ENCODE measurements around the gene CD59. TPM values are rescaled to one million over a fixed set of nuclear protein-coding genes. Genes with fewer than 3 reads are reported as not detected.
A peak's percentile ranks its signal among the peaks of the same experiment; 100 is the strongest.

CD59 gene
- total and polyA plus RNA-seq, 10 of the 15 experiments (the other 5 are each of a cell fraction or from before 2014, with no cell fraction given) = 55.5 to 256 (median 181) TPM

- TF ChIP-seq DPF2 (IDR thresholded peaks at IDR 0.05) (no peak), RFX5 (IDR thresholded peaks at IDR 0.05; ENCODE audit: low read depth, low read length) (no peak), TAF1 (IDR thresholded peaks at IDR 0.05; ENCODE audit: borderline replicate concordance, low read depth, low read length) (no peak), SMC3 (IDR thresholded peaks at IDR 0.05; ENCODE audit: borderline replicate concordance, low read length) (no peak), CEBPZ (IDR thresholded peaks at IDR 0.05; ENCODE audit: low read depth, low read length) (no peak), ZNF384 (IDR thresholded peaks at IDR 0.05; ENCODE audit: borderline replicate concordance, low read depth, low read length) (no peak), MXI1 (IDR thresholded peaks at IDR 0.05; ENCODE audit: low read depth, low read length) (peak; percentile 52; the same call in 1 of the 2 replicates), ZBTB33 (IDR thresholded peaks at IDR 0.05) (no peak), USF2 (IDR thresholded peaks at IDR 0.05; ENCODE audit: borderline replicate concordance, low read depth, low read length) (no peak), BRCA1 (IDR thresholded peaks at IDR 0.05; ENCODE audit: low read depth, low read length) (no peak), ZBTB40 (IDR thresholded peaks at IDR 0.05; ENCODE audit: borderline replicate concordance) (no peak), CREB1 (IDR thresholded peaks at IDR 0.05; ENCODE audit: low read depth) (0 out of 2 replicates have a peak, but pooled peaks have one; percentile 29), IRF5 (IDR thresholded peaks at IDR 0.05; ENCODE audit: borderline replicate concordance) (no peak), FOXM1 (IDR thresholded peaks at IDR 0.05; ENCODE audit: low read depth, low read length) (no peak), CHD1 (IDR thresholded peaks at IDR 0.05; ENCODE audit: low read depth, low read length) (no peak), JUNB (IDR thresholded peaks at IDR 0.05) (no peak), POLR2AphosphoS5 (IDR thresholded peaks at IDR 0.05; ENCODE audit: low read length) (no peak)
Measured at GRCh38 chr11:33700502-33701271, 35.5 kb downstream of the CD59 start, which contains the start of gene C11orf91 (continued).
